Tibial nerve (tissue), 4 donors: ENCODE data around the gene RPA1. TPM values are rescaled to one million over a fixed set of nuclear protein-coding genes. Genes with fewer than 3 reads are reported as not detected.

Experiments
- DNase-seq, 2 donors: peaks; one replicate each; pipeline ENCODE4 v3.0.0-alpha.2; 2019; ENCODE audit warnings: low spot score in 2 of 2
- H3K27ac ChIP-seq, 4 donors: fragments of 200-600 bp; sonication (generic) in 3 of 4; one replicate each; pipeline ENCODE4 v1.5.1; 2017 to 2019; ENCODE audit warnings: mild to moderate bottlenecking in 1 of 4
- H3K27me3 ChIP-seq, 2 donors: fragments of 200-600 bp; sonication (generic) in 1 of 2; one replicate each; pipeline versions ENCODE4 v1.5.1 to v1.6.0; 2017 to 2019
- H3K36me3 ChIP-seq, 3 donors: fragments of 200-600 bp; sonication (generic); one replicate each; pipeline ENCODE4 v1.5.1; 2018 to 2019
- H3K4me1 ChIP-seq, 4 donors: fragments of 200-600 bp; sonication (generic) in 3 of 4; one replicate each; pipeline ENCODE4 v1.5.1; 2017 to 2019
- H3K4me3 ChIP-seq, 4 donors: fragments of 200-600 bp; sonication (generic) in 3 of 4; one replicate each; pipeline ENCODE4 v1.5.1; 2017 to 2019; ENCODE audit warnings: mild to moderate bottlenecking in 1 of 4, moderate library complexity in 1 of 4
- H3K9me3 ChIP-seq, 4 donors: fragments of 200-600 bp; sonication (generic) in 3 of 4; one replicate each; pipeline ENCODE4 v1.5.1; 2017 to 2019
- CTCF ChIP-seq, 5 experiments: fragments of 200-600 bp in 3 of 5; fragments of 450-650 bp in 2 of 5; sonication (generic) in 3 of 5; IDR thresholded peaks; one replicate each; pipeline ENCODE4 v1.5.1; 2016 to 2019; ENCODE audit warnings: antibody characterized with exemption in 5 of 5, mild to moderate bottlenecking in 3 of 5, moderate library complexity in 2 of 5
- EP300 ChIP-seq, 2 donors: sonication (generic); formaldehyde crosslinking; IDR thresholded peaks; one replicate each; pipeline ENCODE4 v1.6.1; 2017; ENCODE audit warnings: antibody characterized with exemption in 2 of 2, mild to moderate bottlenecking in 1 of 2
- POLR2A ChIP-seq, 2 donors: fragments of 450-650 bp; IDR thresholded peaks; one replicate each; pipeline ENCODE4 v1.6.1; 2017; ENCODE audit warnings: antibody characterized with exemption in 2 of 2, mild to moderate bottlenecking in 2 of 2, moderate library complexity in 2 of 2
- WGBS, 2 donors: methylation state at CpG; one replicate each; pipeline ENCODE4 v1.1.5; 2018; 5-methylcytosine and 5-hydroxymethylcytosine counted together
- total RNA-seq, 4 donors: library from RNA; depleted of rRNA; stranded (reverse); fragments of >200 nt; gene quantifications; one replicate each; pipeline ENCODE4 v1.1.0, GENCODE V29; 2016

The RPA1 gene
- total RNA-seq, 4 donors from 2014 or later = 18.0 to 31.0 (median 26.7) TPM

GRCh38 chr17:1947743-1948516 lies 118.1 kb downstream of the RPA1 start:
- 71 to 72% methylated on average over 12 to 19 of the region's 22 CpGs for WGBS, 2 donors
- Histone ChIP-seq H3K36me3 (no peaks in the 10 kb centered on the region), H3K9me3 (no peaks in the 10 kb centered on the region), H3K4me3 (no peak overlapping the region), H3K4me1 (no peaks in the 10 kb centered on the region), H3K27me3 (peaks cover 0 to 6% of the 10 kb centered on the region in 2 donors), H3K27ac (no peak overlapping the region)
- no peak for DNase-seq
- TF ChIP-seq EP300 (IDR thresholded peaks at IDR 0.05) (no peak), POLR2A (IDR thresholded peaks at IDR 0.05) (no peak), CTCF (IDR thresholded peaks at IDR 0.05) (no peak)

GRCh38 chr17:1948517-1948825 lies 118.7 kb downstream of the RPA1 start:
- H3K27me3 ChIP-seq = peaks cover 0 to 6% of the 10 kb centered on the region in 2 donors
- H3K36me3 ChIP-seq = no peaks in the 10 kb centered on the region
- no peaks in the 10 kb centered on the region for H3K9me3 ChIP-seq
- H3K4me3 ChIP-seq = no peak overlapping the region
- DNase-seq = no peak
- no peak overlapping the region for H3K27ac ChIP-seq
- H3K4me1 ChIP-seq = no peaks in the 10 kb centered on the region
- WGBS, 2 donors = 88% methylated on average over 14 of the region's 14 CpGs
- TF ChIP-seq POLR2A (IDR thresholded peaks at IDR 0.05) = no peak
- no peak for TF ChIP-seq EP300 (IDR thresholded peaks at IDR 0.05)
- no peak for TF ChIP-seq CTCF (IDR thresholded peaks at IDR 0.05)

Other genes with a start within 250 kb of the RPA1 start
- gene SLC43A2, start 201.2 kb upstream of the RPA1 start, total RNA-seq = 10 to 100 TPM; 10.3 to 26.1 (median 14.1) TPM
- gene SCARF1, start 184.3 kb upstream of the RPA1 start, total RNA-seq = 10 to 100 TPM in 3 of 4 donors, 1 to 10 TPM in 1; 7.1 to 30.6 (median 21.7) TPM
- gene RILP, start 180.1 kb upstream of the RPA1 start, total RNA-seq = 10 to 100 TPM; 17.6 to 59.1 (median 57.3) TPM
- gene PRPF8, start 145.1 kb upstream of the RPA1 start, total RNA-seq = 100 to 1,000 TPM; 176 to 235 (median 194) TPM
- gene TLCD2, start 119.6 kb upstream of the RPA1 start, total RNA-seq = 10 to 100 TPM in 3 of 4 donors, 1 to 10 TPM in 1; 7.5 to 11.8 (median 11.1) TPM
- 100 to 1,000 TPM in 2 of 4 donors, 10 to 100 TPM in 2; 54.4 to 111 (median 92.0) TPM for gene WDR81, start 105.3 kb upstream of the RPA1 start, total RNA-seq
- gene SERPINF2, start 87.1 kb upstream of the RPA1 start, total RNA-seq = 10 to 100 TPM in 2 of 4 donors, 1 to 10 TPM in 2; 6.1 to 21.3 (median 11.4) TPM
- 1,000 to 10,000 TPM in 1 of 4 donors, 100 to 1,000 TPM in 3; 720 to 2,221 (median 908) TPM for gene SERPINF1, start 67.9 kb upstream of the RPA1 start, total RNA-seq
- gene SMYD4, start 103 bp upstream of the RPA1 start, total RNA-seq = 10 to 100 TPM; 15.1 to 19.9 (median 17.5) TPM
- 10 to 100 TPM in 1 of 4 donors, 1 to 10 TPM in 3; 7.3 to 12.6 (median 7.8) TPM for gene RTN4RL1, start 195.3 kb downstream of the RPA1 start, total RNA-seq
- gene DPH1, start 200.1 kb downstream of the RPA1 start, total RNA-seq = 100 to 1,000 TPM in 1 of 4 donors, 10 to 100 TPM in 3; 56.3 to 137 (median 63.9) TPM
- gene OVCA2, start 212.0 kb downstream of the RPA1 start, total RNA-seq = 10 to 100 TPM; 18.6 to 37.3 (median 35.0) TPM
- gene HIC1, start 225.1 kb downstream of the RPA1 start, total RNA-seq = 10 to 100 TPM; 27.6 to 64.7 (median 50.0) TPM